Measurements from ENCODE around the gene ZFP90. TPM values are rescaled to one million over a fixed set of nuclear protein-coding genes. Genes with fewer than 3 reads are reported as not detected.

The ZFP90 gene
- total and polyA plus RNA-seq, 2 donors (not counting 1 experiment from before 2014, with no cell fraction given), result 18.7 to 42.8 TPM

DNA sequence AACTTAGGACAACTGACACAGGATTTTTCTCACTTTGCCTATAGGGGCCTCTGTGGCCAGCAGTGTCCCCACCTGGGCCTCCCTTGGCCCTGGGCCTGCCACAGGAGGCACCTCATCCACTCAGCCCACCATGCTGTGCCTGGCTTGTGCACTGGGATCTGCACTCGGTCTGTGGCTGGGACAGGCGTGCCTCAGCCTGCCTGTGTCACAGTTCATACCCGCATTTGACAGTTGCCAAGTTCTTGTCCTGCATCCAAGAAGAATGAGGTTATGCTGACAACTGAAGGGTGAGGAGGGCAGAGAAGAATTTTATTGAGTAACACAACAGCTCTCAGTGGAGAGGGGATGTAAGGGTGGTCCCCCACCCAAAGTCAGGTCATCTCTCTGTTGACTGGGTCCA, 36.0 kb downstream of the ZFP90 start:
- Histone ChIP-seq H3K9ac (ENCODE audit: insufficient read depth, low read length) (no peak overlapping the region), H4K20me1 (ENCODE audit: control insufficient read depth, extremely low read depth, insufficient read depth, low read length) (no peaks in the 10 kb centered on the region), H3K36me3 (ENCODE audit: control insufficient read depth, insufficient read depth, low read length) (no peaks in the 10 kb centered on the region), H3K4me1 (ENCODE audit: control insufficient read depth, extremely low read depth, insufficient read depth, low read length) (no peaks in the 10 kb centered on the region), H2AFZ (ENCODE audit: low read length) (no peak overlapping the region), H3K27ac (ENCODE audit: insufficient read depth, low read length) (no peak overlapping the region), H3K79me2 (ENCODE audit: control insufficient read depth, insufficient read depth, low read length) (no peaks in the 10 kb centered on the region), H3K9me3 (ENCODE audit: control insufficient read depth, insufficient read depth, low read depth, low read length) (peaks cover 2% of the 10 kb centered on the region), H3K4me3 (replicated peaks in 1 of 4; ENCODE audit: control extremely low read depth in 1 of 4, insufficient read depth in 1 of 4, low read depth in 3 of 4, low read length in 4 of 4) (no peak overlapping the region), H3K27me3 (ENCODE audit: control insufficient read depth, insufficient read depth, low read length) (no peaks in the 10 kb centered on the region), H3K4me2 (ENCODE audit: extremely low read depth, insufficient read depth, low read length) (no peak overlapping the region)
- DNase-seq (ENCODE audit: low read depth in 2 of 2), result no peak
- no peak for TF ChIP-seq EZH2 (IDR thresholded peaks at IDR 0.05; ENCODE audit: low read length, missing control alignments)
- TF ChIP-seq, protein P1, sequence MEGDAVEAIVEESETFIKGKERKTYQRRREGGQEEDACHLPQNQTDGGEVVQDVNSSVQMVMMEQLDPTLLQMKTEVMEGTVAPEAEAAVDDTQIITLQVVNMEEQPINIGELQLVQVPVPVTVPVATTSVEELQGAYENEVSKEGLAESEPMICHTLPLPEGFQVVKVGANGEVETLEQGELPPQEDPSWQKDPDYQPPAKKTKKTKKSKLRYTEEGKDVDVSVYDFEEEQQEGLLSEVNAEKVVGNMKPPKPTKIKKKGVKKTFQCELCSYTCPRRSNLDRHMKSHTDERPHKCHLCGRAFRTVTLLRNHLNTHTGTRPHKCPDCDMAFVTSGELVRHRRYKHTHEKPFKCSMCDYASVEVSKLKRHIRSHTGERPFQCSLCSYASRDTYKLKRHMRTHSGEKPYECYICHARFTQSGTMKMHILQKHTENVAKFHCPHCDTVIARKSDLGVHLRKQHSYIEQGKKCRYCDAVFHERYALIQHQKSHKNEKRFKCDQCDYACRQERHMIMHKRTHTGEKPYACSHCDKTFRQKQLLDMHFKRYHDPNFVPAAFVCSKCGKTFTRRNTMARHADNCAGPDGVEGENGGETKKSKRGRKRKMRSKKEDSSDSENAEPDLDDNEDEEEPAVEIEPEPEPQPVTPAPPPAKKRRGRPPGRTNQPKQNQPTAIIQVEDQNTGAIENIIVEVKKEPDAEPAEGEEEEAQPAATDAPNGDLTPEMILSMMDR (conservative IDR thresholded peaks at IDR 0.05 in 1 of 2, IDR thresholded peaks at IDR 0.05 in 1 of 2; ENCODE audit: low read depth in 1 of 2, low read length in 2 of 2), result no peak

DNA sequence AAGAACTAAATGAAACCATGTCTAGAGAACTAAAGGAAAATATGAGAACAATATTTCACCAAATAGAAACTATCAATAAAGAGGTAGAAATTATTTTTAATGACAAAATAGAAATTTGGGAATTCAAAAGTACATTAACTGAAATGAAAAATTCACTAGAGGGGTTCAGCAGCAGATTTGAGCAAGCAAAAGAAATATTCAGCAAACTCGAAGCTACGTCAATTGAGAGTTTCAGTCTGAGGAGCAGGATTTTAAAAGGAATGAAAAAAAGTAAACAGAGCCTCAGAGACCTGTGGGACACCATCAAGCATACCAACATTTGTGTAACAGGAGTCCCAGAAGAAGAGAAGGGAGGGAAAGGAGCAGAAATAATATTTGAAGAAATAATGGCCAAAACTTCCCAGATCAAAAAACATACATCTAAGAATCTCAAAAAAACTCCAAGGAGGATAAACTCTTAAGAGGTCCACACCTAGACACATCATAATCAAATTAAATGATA, 38.3 kb downstream of the ZFP90 start:
- Histone ChIP-seq H3K36me3 (ENCODE audit: control insufficient read depth, insufficient read depth, low read length) (no peaks in the 10 kb centered on the region), H3K27me3 (ENCODE audit: control insufficient read depth, insufficient read depth, low read length) (no peaks in the 10 kb centered on the region), H3K9ac (ENCODE audit: insufficient read depth, low read length) (no peak overlapping the region), H3K4me3 (replicated peaks in 1 of 4; ENCODE audit: control extremely low read depth in 1 of 4, insufficient read depth in 1 of 4, low read depth in 3 of 4, low read length in 4 of 4) (no peak overlapping the region), H3K4me2 (ENCODE audit: extremely low read depth, insufficient read depth, low read length) (no peak overlapping the region), H3K9me3 (ENCODE audit: control insufficient read depth, insufficient read depth, low read depth, low read length) (peaks cover 2% of the 10 kb centered on the region), H4K20me1 (ENCODE audit: control insufficient read depth, extremely low read depth, insufficient read depth, low read length) (no peaks in the 10 kb centered on the region), H3K79me2 (ENCODE audit: control insufficient read depth, insufficient read depth, low read length) (no peaks in the 10 kb centered on the region), H3K27ac (ENCODE audit: insufficient read depth, low read length) (no peak overlapping the region), H2AFZ (ENCODE audit: low read length) (no peak overlapping the region), H3K4me1 (ENCODE audit: control insufficient read depth, extremely low read depth, insufficient read depth, low read length) (no peaks in the 10 kb centered on the region)
- TF ChIP-seq EZH2 (IDR thresholded peaks at IDR 0.05; ENCODE audit: low read length, missing control alignments), result no peak
- TF ChIP-seq, protein P1 (conservative IDR thresholded peaks at IDR 0.05 in 1 of 2, IDR thresholded peaks at IDR 0.05 in 1 of 2; ENCODE audit: low read depth in 1 of 2, low read length in 2 of 2), result no peak
- DNase-seq (ENCODE audit: low read depth in 2 of 2), result no peak

DNA sequence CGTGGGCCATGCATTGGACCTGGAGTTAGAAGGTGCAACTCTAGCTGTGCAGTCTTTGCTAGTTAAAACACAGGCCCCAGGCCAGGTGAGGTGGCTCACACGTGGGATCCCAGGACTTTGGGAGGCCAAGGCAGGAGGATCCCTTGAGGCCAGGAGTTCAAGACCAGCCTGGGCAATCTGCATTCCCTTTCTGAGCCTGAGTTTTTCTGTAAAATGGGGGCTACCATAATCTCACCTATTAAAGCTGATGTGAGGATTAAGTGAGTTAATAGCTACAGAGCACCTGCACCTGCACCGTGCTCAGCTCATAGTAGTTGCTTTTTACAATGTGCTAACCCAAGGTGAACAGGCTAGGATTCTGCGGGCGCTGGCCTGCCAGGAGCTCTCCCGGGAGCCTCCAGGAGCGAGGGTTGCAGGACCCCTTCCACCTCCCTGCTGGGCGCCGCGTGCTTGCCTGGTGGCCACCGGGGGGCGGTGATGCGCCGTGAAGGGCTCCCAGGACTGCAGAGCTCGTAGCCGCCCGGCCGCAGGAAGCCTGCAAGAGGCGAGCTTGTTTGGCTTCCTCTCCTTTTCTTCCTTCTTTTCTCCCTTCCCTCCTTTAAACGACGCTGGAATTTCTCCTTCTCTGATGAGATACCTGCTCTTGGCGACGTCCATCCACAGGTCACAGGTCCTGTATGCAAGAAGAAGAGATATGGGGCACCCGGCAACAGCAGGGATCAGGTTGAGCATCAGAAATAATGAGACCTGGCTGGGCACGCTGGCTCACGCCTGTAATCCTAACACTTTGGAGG, 51.3 kb downstream of the ZFP90 start:
- no peak overlapping the region for H3K27ac ChIP-seq (ENCODE audit: insufficient read depth, low read length)
- H3K4me1 ChIP-seq (ENCODE audit: control insufficient read depth, extremely low read depth, insufficient read depth, low read length), result no peaks in the 10 kb centered on the region
- H3K9ac ChIP-seq (ENCODE audit: insufficient read depth, low read length), result no peak overlapping the region
- H3K36me3 ChIP-seq (ENCODE audit: control insufficient read depth, insufficient read depth, low read length), result no peaks in the 10 kb centered on the region
- H4K20me1 ChIP-seq (ENCODE audit: control insufficient read depth, extremely low read depth, insufficient read depth, low read length), result no peaks in the 10 kb centered on the region
- H3K4me2 ChIP-seq (ENCODE audit: extremely low read depth, insufficient read depth, low read length), result peak overlapping the region; percentile 25
- peak; percentile 46 to 63 for DNase-seq (ENCODE audit: low read depth in 2 of 2)
- H3K27me3 ChIP-seq (ENCODE audit: control insufficient read depth, insufficient read depth, low read length), result no peaks in the 10 kb centered on the region
- H3K79me2 ChIP-seq (ENCODE audit: control insufficient read depth, insufficient read depth, low read length), result no peaks in the 10 kb centered on the region
- H3K9me3 ChIP-seq (ENCODE audit: control insufficient read depth, insufficient read depth, low read depth, low read length), result no peaks in the 10 kb centered on the region
- TF ChIP-seq, protein P1 (conservative IDR thresholded peaks at IDR 0.05 in 1 of 2, IDR thresholded peaks at IDR 0.05 in 1 of 2; ENCODE audit: low read depth in 1 of 2, low read length in 2 of 2), result peak in 1 of 2 donors; percentile 59
- no peak for TF ChIP-seq EZH2 (IDR thresholded peaks at IDR 0.05; ENCODE audit: low read length, missing control alignments)
- no peak overlapping the region for H2AFZ ChIP-seq (ENCODE audit: low read length)
- H3K4me3 ChIP-seq (replicated peaks in 1 of 4; ENCODE audit: control extremely low read depth in 1 of 4, insufficient read depth in 1 of 4, low read depth in 3 of 4, low read length in 4 of 4), result no peak overlapping the region
